ENCODE results near the gene KCNC3.

The KCNC3 gene

DNA sequence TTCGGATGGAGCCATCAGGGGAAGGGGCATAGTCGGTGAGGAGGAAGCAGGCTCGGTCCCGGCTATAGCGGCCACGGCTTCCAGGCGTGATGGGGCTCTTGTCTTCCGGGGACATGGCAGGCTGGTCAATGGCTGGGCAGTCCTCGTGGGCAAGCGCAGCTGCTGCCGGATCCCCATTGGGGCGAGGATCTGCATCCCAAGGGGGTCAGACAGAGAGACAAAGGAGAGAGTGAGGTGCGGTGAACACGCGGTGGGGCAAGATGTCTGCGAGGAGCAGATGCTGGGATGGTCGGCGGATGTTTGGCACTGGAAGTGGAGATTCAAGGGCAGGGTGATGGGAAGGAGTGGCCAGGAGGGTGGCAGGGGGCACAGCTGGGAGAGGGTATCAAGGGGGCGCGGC, 8.6 kb downstream of the KCNC3 start:
- no peak overlapping the region for H3K4me2 ChIP-seq (ENCODE audit: low read depth, low read length, poor library complexity, severe bottlenecking)
- TF ChIP-seq, protein P1, sequence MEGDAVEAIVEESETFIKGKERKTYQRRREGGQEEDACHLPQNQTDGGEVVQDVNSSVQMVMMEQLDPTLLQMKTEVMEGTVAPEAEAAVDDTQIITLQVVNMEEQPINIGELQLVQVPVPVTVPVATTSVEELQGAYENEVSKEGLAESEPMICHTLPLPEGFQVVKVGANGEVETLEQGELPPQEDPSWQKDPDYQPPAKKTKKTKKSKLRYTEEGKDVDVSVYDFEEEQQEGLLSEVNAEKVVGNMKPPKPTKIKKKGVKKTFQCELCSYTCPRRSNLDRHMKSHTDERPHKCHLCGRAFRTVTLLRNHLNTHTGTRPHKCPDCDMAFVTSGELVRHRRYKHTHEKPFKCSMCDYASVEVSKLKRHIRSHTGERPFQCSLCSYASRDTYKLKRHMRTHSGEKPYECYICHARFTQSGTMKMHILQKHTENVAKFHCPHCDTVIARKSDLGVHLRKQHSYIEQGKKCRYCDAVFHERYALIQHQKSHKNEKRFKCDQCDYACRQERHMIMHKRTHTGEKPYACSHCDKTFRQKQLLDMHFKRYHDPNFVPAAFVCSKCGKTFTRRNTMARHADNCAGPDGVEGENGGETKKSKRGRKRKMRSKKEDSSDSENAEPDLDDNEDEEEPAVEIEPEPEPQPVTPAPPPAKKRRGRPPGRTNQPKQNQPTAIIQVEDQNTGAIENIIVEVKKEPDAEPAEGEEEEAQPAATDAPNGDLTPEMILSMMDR (conservative IDR thresholded peaks at IDR 0.05; ENCODE audit: low read length): no peak
- TF ChIP-seq EZH2phosphoT487 (IDR thresholded peaks at IDR 0.05; ENCODE audit: borderline replicate concordance): no peak
- no peaks in the 10 kb centered on the region for H3K27me3 ChIP-seq (ENCODE audit: insufficient read depth, low read length, poor library complexity, severe bottlenecking)
- H2AFZ ChIP-seq (ENCODE audit: low read length): no peak overlapping the region
- H3K4me1 ChIP-seq (ENCODE audit: insufficient read depth, low read length, poor library complexity, severe bottlenecking): no peaks in the 10 kb centered on the region
- H4K20me1 ChIP-seq (ENCODE audit: insufficient read depth, low read length, poor library complexity, severe bottlenecking): no peaks in the 10 kb centered on the region
- no peak overlapping the region for H3K9ac ChIP-seq (ENCODE audit: low read depth, low read length, poor library complexity, severe bottlenecking)
- no peaks in the 10 kb centered on the region for H3K79me2 ChIP-seq (ENCODE audit: insufficient read depth, low read length)
- H3K36me3 ChIP-seq (ENCODE audit: insufficient read depth, low read length): no peaks in the 10 kb centered on the region
- no peaks in the 10 kb centered on the region for H3K9me2 ChIP-seq (replicated peaks; ENCODE audit: low read depth, low read length)
- no peak overlapping the region for H3K4me3 ChIP-seq (ENCODE audit: low read length, poor library complexity, severe bottlenecking)
- H3F3A ChIP-seq (ENCODE audit: low read depth): no peaks in the 10 kb centered on the region
- H3K9me3 ChIP-seq (ENCODE audit: insufficient read depth, low read depth, low read length): no peaks in the 10 kb centered on the region

DNA sequence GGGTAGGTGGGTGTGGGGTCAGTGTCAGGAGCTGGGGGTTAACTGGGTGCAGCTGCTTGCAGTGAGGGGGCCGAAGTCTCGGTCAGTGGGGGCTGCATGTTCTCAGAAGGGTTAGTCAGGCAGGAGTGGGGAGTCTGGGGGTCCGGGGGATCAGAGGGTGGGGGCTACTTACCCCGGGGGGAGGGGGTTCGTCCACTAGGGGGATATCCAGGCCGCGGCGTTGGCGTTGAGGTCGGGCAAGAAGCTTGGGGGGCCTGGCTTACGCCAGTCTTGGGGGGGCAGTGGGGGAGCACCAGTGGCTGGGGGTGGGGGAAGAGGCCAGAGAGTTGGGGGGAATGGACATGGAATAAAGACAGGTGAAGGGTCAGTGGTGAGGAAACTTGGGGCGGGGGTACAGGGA, 9.1 kb downstream of the KCNC3 start:
- TF ChIP-seq EZH2phosphoT487 (IDR thresholded peaks at IDR 0.05; ENCODE audit: borderline replicate concordance): no peak
- TF ChIP-seq, protein P1 (conservative IDR thresholded peaks at IDR 0.05; ENCODE audit: low read length): no peak
- Histone ChIP-seq H4K20me1 (ENCODE audit: insufficient read depth, low read length, poor library complexity, severe bottlenecking) (no peaks in the 10 kb centered on the region), H3K27me3 (ENCODE audit: insufficient read depth, low read length, poor library complexity, severe bottlenecking) (no peaks in the 10 kb centered on the region), H3F3A (ENCODE audit: low read depth) (no peaks in the 10 kb centered on the region), H3K4me1 (ENCODE audit: insufficient read depth, low read length, poor library complexity, severe bottlenecking) (no peaks in the 10 kb centered on the region), H3K9me2 (replicated peaks; ENCODE audit: low read depth, low read length) (no peaks in the 10 kb centered on the region), H3K79me2 (ENCODE audit: insufficient read depth, low read length) (no peaks in the 10 kb centered on the region), H2AFZ (ENCODE audit: low read length) (no peak overlapping the region), H3K9ac (ENCODE audit: low read depth, low read length, poor library complexity, severe bottlenecking) (no peak overlapping the region), H3K9me3 (ENCODE audit: insufficient read depth, low read depth, low read length) (no peaks in the 10 kb centered on the region), H3K4me2 (ENCODE audit: low read depth, low read length, poor library complexity, severe bottlenecking) (no peak overlapping the region), H3K36me3 (ENCODE audit: insufficient read depth, low read length) (no peaks in the 10 kb centered on the region), H3K4me3 (ENCODE audit: low read length, poor library complexity, severe bottlenecking) (no peak overlapping the region)

- Histone ChIP-seq H3K4me3 (ENCODE audit: low read length, poor library complexity, severe bottlenecking) (no peak overlapping the region), H3K27me3 (ENCODE audit: insufficient read depth, low read length, poor library complexity, severe bottlenecking) (no peaks in the 10 kb centered on the region), H3K9ac (ENCODE audit: low read depth, low read length, poor library complexity, severe bottlenecking) (no peak overlapping the region), H3K36me3 (ENCODE audit: insufficient read depth, low read length) (no peaks in the 10 kb centered on the region), H3K4me2 (ENCODE audit: low read depth, low read length, poor library complexity, severe bottlenecking) (no peak overlapping the region), H3K9me2 (replicated peaks; ENCODE audit: low read depth, low read length) (no peaks in the 10 kb centered on the region), H2AFZ (ENCODE audit: low read length) (no peak overlapping the region), H3K9me3 (ENCODE audit: insufficient read depth, low read depth, low read length) (no peaks in the 10 kb centered on the region), H4K20me1 (ENCODE audit: insufficient read depth, low read length, poor library complexity, severe bottlenecking) (no peaks in the 10 kb centered on the region), H3K4me1 (ENCODE audit: insufficient read depth, low read length, poor library complexity, severe bottlenecking) (no peaks in the 10 kb centered on the region), H3F3A (ENCODE audit: low read depth) (no peaks in the 10 kb centered on the region), H3K79me2 (ENCODE audit: insufficient read depth, low read length) (no peaks in the 10 kb centered on the region)
- no peak for TF ChIP-seq EZH2phosphoT487 (IDR thresholded peaks at IDR 0.05; ENCODE audit: borderline replicate concordance)
- TF ChIP-seq, protein P1 (conservative IDR thresholded peaks at IDR 0.05; ENCODE audit: low read length): no peak
Observed at GRCh38 chr19:50319156-50319555, 10.0 kb downstream of the KCNC3 start.

Measured in Loucy (cell line).